K562 (cell line): Measurements from ENCODE around the gene ITGB5. TPM values are rescaled to one million over a fixed set of nuclear protein-coding genes. Genes with fewer than 3 reads are reported as not detected.
A peak's percentile ranks its signal among the peaks of the same experiment; 100 is the strongest.

Source experiments
- ARHGAP35 ChIP-seq: fragments of 450-650 bp; IDR thresholded peaks from 2 replicates; pipeline ENCODE4 v1.6.1; 2018; ENCODE audit not compliant: partially characterized antibody
- C11orf30 ChIP-seq: fragments of 450-650 bp; IDR thresholded peaks from 2 replicates; pipeline ENCODE4 v1.6.1; 2016; ENCODE audit warnings: low read depth, mild to moderate bottlenecking
- HNRNPLL ChIP-seq: fragments of 200-400 bp; formaldehyde crosslinking; IDR thresholded peaks from 2 replicates; pipeline ENCODE4 v1.6.1; 2017; ENCODE audit warnings: low read length, low read depth, mild to moderate bottlenecking; ENCODE audit not compliant: poor library complexity, severe bottlenecking
- NCOA6 ChIP-seq: fragments of 450-650 bp; IDR thresholded peaks from 2 replicates; pipeline ENCODE4 v1.6.1; 2017; ENCODE audit warnings: mild to moderate bottlenecking
- SMARCE1 ChIP-seq: fragments of 450-650 bp; IDR thresholded peaks from 2 replicates; pipeline ENCODE4 v1.7.1; 2016; ENCODE audit warnings: mild to moderate bottlenecking
- TCFL5 ChIP-seq: fragments of 250-450 bp; sonication (Bioruptor Pico); conservative IDR thresholded peaks from 2 replicates; pipeline ENCODE4 v1.6.1; 2021; ENCODE audit warnings: mild to moderate bottlenecking, moderate library complexity, matching md5 sums
- ZBTB8A ChIP-seq: fragments of 450-650 bp; IDR thresholded peaks from 2 replicates; pipeline ENCODE4 v1.6.1; 2018; ENCODE audit warnings: mild to moderate bottlenecking, moderate library complexity; ENCODE audit not compliant: partially characterized antibody
- ZNF140 ChIP-seq: fragments of 250-450 bp; sonication (Bioruptor Pico); IDR thresholded peaks from 2 replicates; pipeline ENCODE4 v1.8.0; 2021; ENCODE audit warnings: moderate library complexity, mild to moderate bottlenecking, inconsistent platforms
- ZNF165 ChIP-seq: fragments of 250-450 bp; sonication (Bioruptor Pico); IDR thresholded peaks from 2 replicates; pipeline ENCODE4 v1.4.0; 2020; ENCODE audit warnings: borderline replicate concordance
- ZNF57 ChIP-seq: fragments of 450-650 bp; formaldehyde crosslinking; IDR thresholded peaks from 2 replicates; pipeline ENCODE4 v1.4.0; 2020; ENCODE audit warnings: mild to moderate bottlenecking, moderate library complexity
- polyA plus RNA-seq, 8 experiments: library from polyadenylated mRNA; depleted of rRNA in 4 of 8; stranded (reverse) in 5 of 8; unstranded in 3 of 8; fragments of >200 nt; fragmentation: Nextera tagmentation in 2 of 8; fragmentation: Illumina TruSeq in 1 of 8; extraction: Ambion mirVana in 2 of 8; extraction: Trizol in 1 of 8; gene quantifications; 2 replicates each; pipeline versions ENCODE4 v1.2.1 to v1.2.3, GENCODE V29; 2011 to 2014; ENCODE audit warnings: inconsistent platforms in 1 of 8, missing spikeins in 1 of 8
- total RNA-seq, 7 experiments: library from RNA; depleted of rRNA in 6 of 7; stranded (reverse); fragments of >200 nt in 6 of 7; fragmentation: Illumina TruSeq in 2 of 7; extraction: Trizol in 2 of 7; gene quantifications; 2 replicates each; pipeline versions ENCODE4 v1.2.1 to v1.2.3, GENCODE V29; 2011 to 2021; ENCODE audit warnings: low replicate concordance in 1 of 7
- TF ChIP-seq, protein P1 (sequence below): fragments of 450-650 bp; IDR thresholded peaks from 2 replicates; pipeline ENCODE4 v1.6.1; 2016; ENCODE audit warnings: mild to moderate bottlenecking, moderate library complexity
- TF ChIP-seq, protein P2 (sequence below): fragments of 450-650 bp; conservative IDR thresholded peaks from 2 replicates; pipeline ENCODE4 v1.6.1; 2016; ENCODE audit warnings: missing genetic modification characterization, low read depth, mild to moderate bottlenecking, missing compliant biosample characterization, moderate library complexity
- TF ChIP-seq, protein P3 (sequence below): fragments of 450-650 bp; IDR thresholded peaks from 2 replicates; pipeline ENCODE4 v1.6.1; 2014; ENCODE audit warnings: low read depth, mild to moderate bottlenecking, moderate library complexity, borderline replicate concordance

The ITGB5 gene
- total and polyA plus RNA-seq, 9 of the 15 experiments (the other 6 are each of a cell fraction or from before 2014, with no cell fraction given) = 1.7 to 46.8 (median 9.9) TPM

DNA sequence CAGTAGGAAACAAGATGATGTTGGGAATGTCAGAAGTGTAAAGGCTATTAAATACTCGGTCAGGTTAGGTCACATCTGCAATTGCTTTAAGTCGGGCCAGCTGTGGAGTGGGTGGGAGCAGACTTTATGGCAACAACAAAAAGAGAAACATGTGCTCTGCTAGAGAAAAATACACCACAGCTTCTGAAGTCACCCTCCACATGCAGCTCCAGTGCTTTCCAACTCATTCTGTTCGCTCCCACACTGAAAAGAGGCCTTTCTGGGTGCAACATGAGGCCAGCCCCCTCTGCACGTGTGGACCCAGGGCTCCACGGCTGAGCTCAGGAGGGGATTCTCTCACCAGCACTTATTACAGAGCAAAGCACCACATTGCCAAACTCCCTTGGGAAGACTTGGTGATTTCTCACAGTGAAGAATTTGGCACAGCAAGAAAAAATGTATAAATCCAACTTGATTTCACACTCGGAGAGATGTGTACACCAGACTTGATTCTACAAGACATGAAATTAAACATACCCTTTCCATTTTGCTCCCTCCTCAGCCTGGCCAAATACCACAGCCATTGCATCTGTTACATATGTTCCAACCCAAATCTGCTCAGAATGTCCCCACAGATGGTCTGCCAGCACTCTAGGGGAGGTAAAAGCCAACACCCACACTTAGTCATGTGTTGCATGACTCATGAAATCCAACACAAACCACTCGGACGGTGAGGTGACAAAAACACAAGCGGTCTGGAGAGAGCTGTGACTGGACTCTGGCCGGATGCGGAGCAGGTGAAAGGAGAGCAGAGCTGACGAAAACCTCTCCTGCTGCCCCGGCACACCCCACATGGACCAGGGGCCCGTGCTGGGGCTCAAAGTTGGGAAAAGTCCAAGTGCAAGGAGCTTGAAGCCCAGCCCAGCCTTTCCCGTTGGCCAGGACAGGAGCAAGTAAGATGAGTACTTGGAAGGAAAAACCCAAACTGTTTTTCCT lies 74.6 kb downstream of the ITGB5 start (continued):
- TF ChIP-seq, protein P1, sequence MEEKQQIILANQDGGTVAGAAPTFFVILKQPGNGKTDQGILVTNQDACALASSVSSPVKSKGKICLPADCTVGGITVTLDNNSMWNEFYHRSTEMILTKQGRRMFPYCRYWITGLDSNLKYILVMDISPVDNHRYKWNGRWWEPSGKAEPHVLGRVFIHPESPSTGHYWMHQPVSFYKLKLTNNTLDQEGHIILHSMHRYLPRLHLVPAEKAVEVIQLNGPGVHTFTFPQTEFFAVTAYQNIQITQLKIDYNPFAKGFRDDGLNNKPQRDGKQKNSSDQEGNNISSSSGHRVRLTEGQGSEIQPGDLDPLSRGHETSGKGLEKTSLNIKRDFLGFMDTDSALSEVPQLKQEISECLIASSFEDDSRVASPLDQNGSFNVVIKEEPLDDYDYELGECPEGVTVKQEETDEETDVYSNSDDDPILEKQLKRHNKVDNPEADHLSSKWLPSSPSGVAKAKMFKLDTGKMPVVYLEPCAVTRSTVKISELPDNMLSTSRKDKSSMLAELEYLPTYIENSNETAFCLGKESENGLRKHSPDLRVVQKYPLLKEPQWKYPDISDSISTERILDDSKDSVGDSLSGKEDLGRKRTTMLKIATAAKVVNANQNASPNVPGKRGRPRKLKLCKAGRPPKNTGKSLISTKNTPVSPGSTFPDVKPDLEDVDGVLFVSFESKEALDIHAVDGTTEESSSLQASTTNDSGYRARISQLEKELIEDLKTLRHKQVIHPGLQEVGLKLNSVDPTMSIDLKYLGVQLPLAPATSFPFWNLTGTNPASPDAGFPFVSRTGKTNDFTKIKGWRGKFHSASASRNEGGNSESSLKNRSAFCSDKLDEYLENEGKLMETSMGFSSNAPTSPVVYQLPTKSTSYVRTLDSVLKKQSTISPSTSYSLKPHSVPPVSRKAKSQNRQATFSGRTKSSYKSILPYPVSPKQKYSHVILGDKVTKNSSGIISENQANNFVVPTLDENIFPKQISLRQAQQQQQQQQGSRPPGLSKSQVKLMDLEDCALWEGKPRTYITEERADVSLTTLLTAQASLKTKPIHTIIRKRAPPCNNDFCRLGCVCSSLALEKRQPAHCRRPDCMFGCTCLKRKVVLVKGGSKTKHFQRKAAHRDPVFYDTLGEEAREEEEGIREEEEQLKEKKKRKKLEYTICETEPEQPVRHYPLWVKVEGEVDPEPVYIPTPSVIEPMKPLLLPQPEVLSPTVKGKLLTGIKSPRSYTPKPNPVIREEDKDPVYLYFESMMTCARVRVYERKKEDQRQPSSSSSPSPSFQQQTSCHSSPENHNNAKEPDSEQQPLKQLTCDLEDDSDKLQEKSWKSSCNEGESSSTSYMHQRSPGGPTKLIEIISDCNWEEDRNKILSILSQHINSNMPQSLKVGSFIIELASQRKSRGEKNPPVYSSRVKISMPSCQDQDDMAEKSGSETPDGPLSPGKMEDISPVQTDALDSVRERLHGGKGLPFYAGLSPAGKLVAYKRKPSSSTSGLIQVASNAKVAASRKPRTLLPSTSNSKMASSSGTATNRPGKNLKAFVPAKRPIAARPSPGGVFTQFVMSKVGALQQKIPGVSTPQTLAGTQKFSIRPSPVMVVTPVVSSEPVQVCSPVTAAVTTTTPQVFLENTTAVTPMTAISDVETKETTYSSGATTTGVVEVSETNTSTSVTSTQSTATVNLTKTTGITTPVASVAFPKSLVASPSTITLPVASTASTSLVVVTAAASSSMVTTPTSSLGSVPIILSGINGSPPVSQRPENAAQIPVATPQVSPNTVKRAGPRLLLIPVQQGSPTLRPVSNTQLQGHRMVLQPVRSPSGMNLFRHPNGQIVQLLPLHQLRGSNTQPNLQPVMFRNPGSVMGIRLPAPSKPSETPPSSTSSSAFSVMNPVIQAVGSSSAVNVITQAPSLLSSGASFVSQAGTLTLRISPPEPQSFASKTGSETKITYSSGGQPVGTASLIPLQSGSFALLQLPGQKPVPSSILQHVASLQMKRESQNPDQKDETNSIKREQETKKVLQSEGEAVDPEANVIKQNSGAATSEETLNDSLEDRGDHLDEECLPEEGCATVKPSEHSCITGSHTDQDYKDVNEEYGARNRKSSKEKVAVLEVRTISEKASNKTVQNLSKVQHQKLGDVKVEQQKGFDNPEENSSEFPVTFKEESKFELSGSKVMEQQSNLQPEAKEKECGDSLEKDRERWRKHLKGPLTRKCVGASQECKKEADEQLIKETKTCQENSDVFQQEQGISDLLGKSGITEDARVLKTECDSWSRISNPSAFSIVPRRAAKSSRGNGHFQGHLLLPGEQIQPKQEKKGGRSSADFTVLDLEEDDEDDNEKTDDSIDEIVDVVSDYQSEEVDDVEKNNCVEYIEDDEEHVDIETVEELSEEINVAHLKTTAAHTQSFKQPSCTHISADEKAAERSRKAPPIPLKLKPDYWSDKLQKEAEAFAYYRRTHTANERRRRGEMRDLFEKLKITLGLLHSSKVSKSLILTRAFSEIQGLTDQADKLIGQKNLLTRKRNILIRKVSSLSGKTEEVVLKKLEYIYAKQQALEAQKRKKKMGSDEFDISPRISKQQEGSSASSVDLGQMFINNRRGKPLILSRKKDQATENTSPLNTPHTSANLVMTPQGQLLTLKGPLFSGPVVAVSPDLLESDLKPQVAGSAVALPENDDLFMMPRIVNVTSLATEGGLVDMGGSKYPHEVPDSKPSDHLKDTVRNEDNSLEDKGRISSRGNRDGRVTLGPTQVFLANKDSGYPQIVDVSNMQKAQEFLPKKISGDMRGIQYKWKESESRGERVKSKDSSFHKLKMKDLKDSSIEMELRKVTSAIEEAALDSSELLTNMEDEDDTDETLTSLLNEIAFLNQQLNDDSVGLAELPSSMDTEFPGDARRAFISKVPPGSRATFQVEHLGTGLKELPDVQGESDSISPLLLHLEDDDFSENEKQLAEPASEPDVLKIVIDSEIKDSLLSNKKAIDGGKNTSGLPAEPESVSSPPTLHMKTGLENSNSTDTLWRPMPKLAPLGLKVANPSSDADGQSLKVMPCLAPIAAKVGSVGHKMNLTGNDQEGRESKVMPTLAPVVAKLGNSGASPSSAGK = peak; percentile 56
- TF ChIP-seq, protein P2, sequence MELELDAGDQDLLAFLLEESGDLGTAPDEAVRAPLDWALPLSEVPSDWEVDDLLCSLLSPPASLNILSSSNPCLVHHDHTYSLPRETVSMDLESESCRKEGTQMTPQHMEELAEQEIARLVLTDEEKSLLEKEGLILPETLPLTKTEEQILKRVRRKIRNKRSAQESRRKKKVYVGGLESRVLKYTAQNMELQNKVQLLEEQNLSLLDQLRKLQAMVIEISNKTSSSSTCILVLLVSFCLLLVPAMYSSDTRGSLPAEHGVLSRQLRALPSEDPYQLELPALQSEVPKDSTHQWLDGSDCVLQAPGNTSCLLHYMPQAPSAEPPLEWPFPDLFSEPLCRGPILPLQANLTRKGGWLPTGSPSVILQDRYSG (tag) = no peak
- TF ChIP-seq ARHGAP35 = no peak
- TF ChIP-seq NCOA6 = no peak
- TF ChIP-seq, protein P3, sequence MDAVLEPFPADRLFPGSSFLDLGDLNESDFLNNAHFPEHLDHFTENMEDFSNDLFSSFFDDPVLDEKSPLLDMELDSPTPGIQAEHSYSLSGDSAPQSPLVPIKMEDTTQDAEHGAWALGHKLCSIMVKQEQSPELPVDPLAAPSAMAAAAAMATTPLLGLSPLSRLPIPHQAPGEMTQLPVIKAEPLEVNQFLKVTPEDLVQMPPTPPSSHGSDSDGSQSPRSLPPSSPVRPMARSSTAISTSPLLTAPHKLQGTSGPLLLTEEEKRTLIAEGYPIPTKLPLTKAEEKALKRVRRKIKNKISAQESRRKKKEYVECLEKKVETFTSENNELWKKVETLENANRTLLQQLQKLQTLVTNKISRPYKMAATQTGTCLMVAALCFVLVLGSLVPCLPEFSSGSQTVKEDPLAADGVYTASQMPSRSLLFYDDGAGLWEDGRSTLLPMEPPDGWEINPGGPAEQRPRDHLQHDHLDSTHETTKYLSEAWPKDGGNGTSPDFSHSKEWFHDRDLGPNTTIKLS = no peak
- TF ChIP-seq ZNF57 = no peak
- no peak for TF ChIP-seq TCFL5
- TF ChIP-seq C11orf30 = peak; percentile 92
- no peak for TF ChIP-seq ZNF140 (CRISPR knock-in tag)
- TF ChIP-seq ZBTB8A = no peak
- no peak for TF ChIP-seq ZNF165 (CRISPR knock-in tag)
- TF ChIP-seq SMARCE1 = peak; percentile 82
- TF ChIP-seq HNRNPLL = no peak
